ENCODE data around the gene SNED1. TPM values are rescaled to one million over a fixed set of nuclear protein-coding genes. Genes with fewer than 3 reads are reported as not detected.

SNED1 gene
- total RNA-seq, 1 donor from 2014 or later: 0.11 TPM

DNA sequence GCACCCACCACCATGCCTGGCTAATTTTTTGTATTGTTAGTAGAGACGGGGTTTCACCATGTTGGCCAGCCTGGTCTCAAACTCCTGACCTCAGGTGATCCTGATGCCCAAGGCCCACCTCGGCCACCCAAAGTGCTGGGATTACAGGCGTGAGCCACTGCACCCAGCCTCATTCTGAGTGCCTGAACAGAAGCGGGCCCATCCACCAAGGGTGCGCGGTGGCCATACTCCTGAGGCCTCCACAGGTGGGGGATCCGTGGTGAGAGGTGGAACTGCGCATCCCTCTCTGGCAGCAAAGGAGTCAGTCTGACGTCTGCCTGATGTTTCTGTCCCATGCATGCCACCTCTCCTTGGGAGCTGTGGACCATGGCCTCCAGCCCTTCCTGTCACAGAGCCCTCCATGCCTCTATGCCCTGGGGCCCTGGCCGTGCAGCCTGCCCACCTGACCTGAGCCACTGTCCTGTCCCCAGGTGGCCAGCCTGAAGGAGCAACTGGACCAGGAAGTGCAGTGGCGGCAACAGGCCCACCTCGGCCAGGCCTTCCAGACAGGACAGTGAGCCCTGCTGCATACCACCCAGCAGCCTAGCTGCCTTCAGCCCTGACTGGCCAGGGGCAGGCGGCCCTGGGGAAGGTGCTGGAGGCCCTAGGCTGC is 7.6 kb upstream of the SNED1 start:
- H3K27me3 ChIP-seq: no peaks in the 10 kb centered on the region
- Mint-ChIP-seq H3K27ac (no peak overlapping the region), H3K4me3 (no peak overlapping the region), H3K27me3 (ENCODE audit: insufficient read depth, low read depth) (peaks cover 9% of the 10 kb centered on the region), H3K4me1 (peaks cover 13% of the 10 kb centered on the region), H3K36me3 (no peaks in the 10 kb centered on the region), H3K9me3 (no peaks in the 10 kb centered on the region)
- H3F3A ChIP-seq (ENCODE audit: low read depth): no peaks in the 10 kb centered on the region
- H3K9ac ChIP-seq: no peak overlapping the region
- no peak for DNase-seq (ENCODE audit: low spot score)
- no peak overlapping the region for H3K27ac ChIP-seq
- TF ChIP-seq EZH2 (IDR thresholded peaks at IDR 0.05): no peak
- TF ChIP-seq EZH2phosphoT487 (IDR thresholded peaks at IDR 0.05): no peak
- TF ChIP-seq, protein P1, sequence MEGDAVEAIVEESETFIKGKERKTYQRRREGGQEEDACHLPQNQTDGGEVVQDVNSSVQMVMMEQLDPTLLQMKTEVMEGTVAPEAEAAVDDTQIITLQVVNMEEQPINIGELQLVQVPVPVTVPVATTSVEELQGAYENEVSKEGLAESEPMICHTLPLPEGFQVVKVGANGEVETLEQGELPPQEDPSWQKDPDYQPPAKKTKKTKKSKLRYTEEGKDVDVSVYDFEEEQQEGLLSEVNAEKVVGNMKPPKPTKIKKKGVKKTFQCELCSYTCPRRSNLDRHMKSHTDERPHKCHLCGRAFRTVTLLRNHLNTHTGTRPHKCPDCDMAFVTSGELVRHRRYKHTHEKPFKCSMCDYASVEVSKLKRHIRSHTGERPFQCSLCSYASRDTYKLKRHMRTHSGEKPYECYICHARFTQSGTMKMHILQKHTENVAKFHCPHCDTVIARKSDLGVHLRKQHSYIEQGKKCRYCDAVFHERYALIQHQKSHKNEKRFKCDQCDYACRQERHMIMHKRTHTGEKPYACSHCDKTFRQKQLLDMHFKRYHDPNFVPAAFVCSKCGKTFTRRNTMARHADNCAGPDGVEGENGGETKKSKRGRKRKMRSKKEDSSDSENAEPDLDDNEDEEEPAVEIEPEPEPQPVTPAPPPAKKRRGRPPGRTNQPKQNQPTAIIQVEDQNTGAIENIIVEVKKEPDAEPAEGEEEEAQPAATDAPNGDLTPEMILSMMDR (IDR thresholded peaks at IDR 0.05): no peak
- H3K4me2 ChIP-seq: no peak overlapping the region
- H3K9me3 ChIP-seq (ENCODE audit: low read depth): no peaks in the 10 kb centered on the region
- H3K4me3 ChIP-seq: no peak overlapping the region
- H3K36me3 ChIP-seq: no peaks in the 10 kb centered on the region
- H3K4me1 ChIP-seq: peaks cover 4% of the 10 kb centered on the region
- no peak overlapping the region for H2AFZ ChIP-seq (replicated peaks)
- H3K79me2 ChIP-seq (ENCODE audit: low read depth): no peaks in the 10 kb centered on the region
- H4K20me1 ChIP-seq (ENCODE audit: low read depth): no peaks in the 10 kb centered on the region

- Histone ChIP-seq H3K27ac (no peak overlapping the region), H3K4me1 (peaks cover 4% of the 10 kb centered on the region), H3K36me3 (no peaks in the 10 kb centered on the region), H3K27me3 (peaks cover 4% of the 10 kb centered on the region), H3F3A (ENCODE audit: low read depth) (no peaks in the 10 kb centered on the region), H4K20me1 (ENCODE audit: low read depth) (no peaks in the 10 kb centered on the region), H2AFZ (replicated peaks) (no peak overlapping the region), H3K4me2 (no peak overlapping the region), H3K79me2 (ENCODE audit: low read depth) (no peaks in the 10 kb centered on the region), H3K4me3 (no peak overlapping the region), H3K9ac (no peak overlapping the region), H3K9me3 (ENCODE audit: low read depth) (no peaks in the 10 kb centered on the region)
- Mint-ChIP-seq H3K4me3 (no peak overlapping the region), H3K9me3 (no peaks in the 10 kb centered on the region), H3K36me3 (no peaks in the 10 kb centered on the region), H3K27me3 (ENCODE audit: insufficient read depth, low read depth) (peaks cover 9% of the 10 kb centered on the region), H3K4me1 (peaks cover 13% of the 10 kb centered on the region), H3K27ac (peak overlapping the region; percentile 69)
- no peak for DNase-seq (ENCODE audit: low spot score)
- no peak for TF ChIP-seq EZH2 (IDR thresholded peaks at IDR 0.05)
- TF ChIP-seq, protein P1 (IDR thresholded peaks at IDR 0.05): no peak
- TF ChIP-seq EZH2phosphoT487 (IDR thresholded peaks at IDR 0.05): no peak
Measured at GRCh38 chr2:240991378-240992263, 6.8 kb upstream of the SNED1 start.

DNA sequence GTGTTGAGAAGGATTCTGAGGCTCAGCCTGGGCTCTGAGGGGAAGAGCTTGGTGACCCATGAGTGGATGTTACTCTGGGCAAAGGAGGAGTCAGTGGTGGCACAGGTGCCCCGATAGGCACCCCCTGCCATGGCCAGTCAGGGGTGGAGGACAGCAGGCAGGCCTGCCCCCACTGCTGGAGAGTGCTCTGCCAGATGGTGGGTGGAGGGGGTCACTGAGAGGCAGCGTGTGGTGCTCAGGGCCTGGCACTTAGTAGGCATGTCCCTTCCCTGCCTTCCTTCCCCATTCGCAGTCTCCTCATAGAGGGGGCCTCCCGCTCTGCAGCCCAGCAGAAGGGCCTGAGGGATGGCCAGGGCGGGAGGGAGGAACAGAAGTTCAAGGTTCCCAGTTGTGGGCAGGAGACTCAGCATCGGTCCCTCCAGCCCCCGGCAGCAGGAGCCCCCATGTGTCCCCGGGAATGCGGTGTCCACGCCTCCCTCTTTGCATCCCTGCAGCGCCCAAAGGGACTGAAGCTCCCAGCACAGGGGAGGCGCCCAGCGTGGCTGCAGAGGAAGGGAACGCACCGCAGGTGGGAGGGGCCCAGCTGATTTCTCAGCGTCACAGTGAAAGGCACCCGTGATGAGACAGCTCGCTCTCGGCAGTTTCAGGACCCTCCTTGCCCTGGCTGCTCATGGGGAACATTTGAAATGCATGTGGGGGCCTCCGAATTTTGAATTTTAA is 5.7 kb upstream of the SNED1 start:
- Mint-ChIP-seq H3K27ac (peak overlapping the region; percentile 69), H3K27me3 (ENCODE audit: insufficient read depth, low read depth) (peaks cover 9% of the 10 kb centered on the region), H3K4me1 (peaks cover 23% of the 10 kb centered on the region), H3K9me3 (no peaks in the 10 kb centered on the region), H3K36me3 (no peaks in the 10 kb centered on the region), H3K4me3 (no peak overlapping the region)
- no peak for DNase-seq (ENCODE audit: low spot score)
- no peak overlapping the region for H3K27ac ChIP-seq
- TF ChIP-seq EZH2 (IDR thresholded peaks at IDR 0.05): no peak
- TF ChIP-seq, protein P1 (IDR thresholded peaks at IDR 0.05): no peak
- no peak for TF ChIP-seq EZH2phosphoT487 (IDR thresholded peaks at IDR 0.05)
- no peak overlapping the region for H3K4me2 ChIP-seq
- H2AFZ ChIP-seq (replicated peaks): no peak overlapping the region
- H3K79me2 ChIP-seq (ENCODE audit: low read depth): no peaks in the 10 kb centered on the region
- no peaks in the 10 kb centered on the region for H3K36me3 ChIP-seq
- H3K4me3 ChIP-seq: no peak overlapping the region
- no peaks in the 10 kb centered on the region for H3K9me3 ChIP-seq (ENCODE audit: low read depth)
- no peak overlapping the region for H3K9ac ChIP-seq
- H3F3A ChIP-seq (ENCODE audit: low read depth): no peaks in the 10 kb centered on the region
- H3K4me1 ChIP-seq: peaks cover 4% of the 10 kb centered on the region
- no peaks in the 10 kb centered on the region for H4K20me1 ChIP-seq (ENCODE audit: low read depth)
- H3K27me3 ChIP-seq: peaks cover 15% of the 10 kb centered on the region
